ENCODE measurements around the gene CACNB4.
"Not testable (repeated sequence)": the region's sequence is repeated elsewhere in the genome, so short reads cannot be mapped to it uniquely, and the experiment has no call there.

CACNB4 gene

DNA sequence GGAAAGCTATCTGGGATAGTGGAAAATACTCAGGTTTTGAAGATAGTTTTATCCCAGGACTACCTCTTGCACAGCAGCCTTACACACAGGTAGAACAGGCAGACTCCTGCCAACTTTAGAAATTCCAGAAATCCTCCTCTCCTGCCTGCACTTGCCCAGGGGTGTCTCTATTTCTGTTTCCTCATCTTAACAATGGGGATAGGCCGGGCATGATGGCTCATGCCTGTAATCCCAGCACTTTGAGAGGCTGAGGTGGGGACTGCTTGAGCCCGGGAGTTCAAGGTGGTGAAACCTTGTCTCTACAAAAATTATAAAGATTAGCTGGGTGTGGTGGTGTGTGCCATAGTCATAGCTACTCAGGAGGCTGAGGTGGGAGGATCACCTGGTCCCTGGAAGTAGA is 153.7 kb downstream of the CACNB4 start:
- no peak for DNase-seq (ENCODE audit: low read depth, low spot score)

DNA sequence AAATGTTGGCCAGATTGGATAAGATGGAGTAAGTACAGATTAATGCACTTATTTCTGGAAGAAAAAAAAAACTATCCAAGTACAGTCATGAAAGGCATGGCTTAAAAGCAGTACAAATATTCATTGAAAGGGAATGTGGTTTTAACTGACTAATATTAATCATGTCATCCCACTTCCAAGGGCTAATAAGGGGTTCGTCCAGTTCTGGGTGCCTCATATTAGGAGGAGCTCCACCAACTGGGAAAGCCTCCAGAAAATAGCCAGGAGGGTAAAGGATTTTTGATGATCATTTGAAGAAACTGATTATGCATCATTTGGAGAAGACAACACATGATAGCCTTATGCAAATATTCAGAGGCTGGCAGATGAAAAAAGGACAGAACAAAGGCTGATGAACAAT is 155.4 kb downstream of the CACNB4 start:
- no peak for DNase-seq (ENCODE audit: low read depth, low spot score)

DNA sequence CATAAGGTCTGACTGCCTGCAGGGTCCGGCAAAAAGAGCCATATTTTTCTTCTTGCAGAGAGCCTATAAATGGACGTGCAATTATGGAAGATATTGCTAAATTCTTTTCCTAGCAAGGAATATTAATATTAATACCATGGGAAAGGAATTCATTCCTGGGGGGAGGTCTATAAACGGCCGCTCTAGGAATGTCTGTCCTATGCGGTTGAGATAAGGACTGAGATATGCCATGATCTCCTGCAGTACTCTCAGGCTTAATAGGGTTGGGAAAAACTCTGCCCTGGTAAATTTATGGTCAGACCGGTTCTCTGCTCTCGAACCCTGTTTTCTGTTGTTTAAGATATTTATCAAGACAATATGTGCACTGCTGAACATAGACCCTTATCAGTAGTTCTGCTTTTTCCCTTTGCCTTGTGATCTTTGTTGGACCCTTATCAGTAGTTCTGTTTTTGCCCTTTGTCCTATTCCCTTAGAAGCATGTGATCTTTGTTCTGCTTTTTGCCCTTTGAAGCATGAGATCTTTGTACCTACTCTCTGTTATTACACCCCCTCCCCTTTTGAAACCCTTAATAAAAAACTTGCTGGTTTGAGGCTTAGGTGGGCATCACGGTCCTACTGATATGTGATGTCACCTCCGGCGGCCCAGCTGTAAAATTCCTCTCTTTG is 156.2 kb downstream of the CACNB4 start:
- not testable (repeated sequence) for DNase-seq (ENCODE audit: low read depth, low spot score)

DNA sequence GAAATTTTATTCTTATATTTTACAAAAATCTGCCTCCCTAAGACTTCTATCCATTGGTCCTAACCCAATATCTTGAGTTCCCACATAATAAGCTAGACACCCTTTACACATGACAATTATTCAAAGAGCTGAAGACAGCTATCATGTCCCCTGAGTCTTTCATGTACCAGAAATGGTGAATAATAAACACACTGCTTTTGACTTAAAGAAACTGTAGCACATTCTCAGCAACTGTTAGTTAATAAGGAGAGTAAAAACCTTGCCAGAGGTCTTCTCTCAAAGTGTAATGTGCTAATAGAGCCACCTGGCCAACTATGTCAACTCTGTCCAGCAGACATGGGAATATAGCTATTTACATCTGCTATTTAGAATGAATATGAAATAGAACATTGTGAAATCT is 160.9 kb downstream of the CACNB4 start:
- DNase-seq (ENCODE audit: low read depth, low spot score), result no peak

DNA sequence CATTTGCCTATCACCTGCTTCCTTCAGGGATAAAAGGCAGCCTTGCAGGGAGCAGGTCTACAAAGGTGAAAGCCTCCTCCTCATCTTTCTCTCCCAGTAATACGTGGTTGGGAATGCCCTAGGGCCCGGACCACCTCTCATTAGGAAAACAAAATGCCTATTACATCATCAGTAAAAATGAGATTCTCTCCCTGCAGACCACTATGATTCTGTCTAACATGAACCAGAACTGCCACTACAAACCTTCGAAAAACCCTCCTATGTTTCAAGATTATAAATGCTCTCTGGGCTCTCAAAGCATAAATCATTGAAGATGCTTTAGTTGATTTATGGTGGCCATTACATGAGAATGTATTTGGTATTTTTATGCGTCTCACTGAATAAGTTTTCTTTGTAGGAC is 162.2 kb downstream of the CACNB4 start:
- no peak for DNase-seq (ENCODE audit: low read depth, low spot score)

DNA sequence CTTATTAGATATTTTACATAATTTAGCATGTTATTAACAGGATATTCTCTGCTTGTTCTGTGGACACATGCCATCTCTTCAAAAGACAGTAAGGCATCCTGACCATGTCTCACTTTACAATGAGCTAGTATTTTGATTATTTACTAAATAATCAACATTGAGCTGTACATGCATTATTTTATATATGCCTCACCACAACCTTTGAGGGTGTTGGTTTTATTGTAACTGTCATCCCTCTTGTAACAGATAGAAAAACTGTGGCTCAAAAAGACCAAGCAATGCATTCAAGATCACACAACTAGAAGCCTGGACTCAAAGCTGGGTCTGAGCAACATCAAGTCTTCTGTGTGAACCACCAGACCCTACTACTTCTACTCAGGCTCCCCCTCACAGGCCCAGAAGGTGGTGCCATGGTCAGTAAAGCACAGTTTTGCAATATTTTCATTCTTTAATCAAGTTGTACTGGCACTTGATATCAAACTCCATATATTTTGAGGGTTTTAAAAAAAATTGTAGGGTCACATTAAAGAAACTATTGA is 165.5 kb downstream of the CACNB4 start:
- no peak for DNase-seq (ENCODE audit: low read depth, low spot score)

DNA sequence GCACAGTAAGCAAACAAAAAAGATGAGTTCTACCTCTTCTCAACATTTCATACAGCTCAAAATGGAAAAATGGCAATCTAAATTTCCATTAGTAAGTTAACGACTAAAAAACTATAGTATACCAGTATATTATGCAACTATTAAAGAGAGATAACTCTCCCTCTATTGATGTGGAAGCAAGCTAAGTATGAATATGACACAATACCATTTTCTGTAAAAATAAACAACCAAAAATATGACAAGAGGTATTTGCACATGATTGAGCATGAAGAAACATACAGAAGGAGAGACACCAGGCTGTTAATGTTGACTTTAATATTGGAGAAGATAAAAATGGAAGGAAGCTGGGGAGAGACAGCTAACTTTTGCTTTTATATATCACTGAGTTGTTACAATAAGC is 167.1 kb downstream of the CACNB4 start:
- no peak for DNase-seq (ENCODE audit: low read depth, low spot score)

DNA sequence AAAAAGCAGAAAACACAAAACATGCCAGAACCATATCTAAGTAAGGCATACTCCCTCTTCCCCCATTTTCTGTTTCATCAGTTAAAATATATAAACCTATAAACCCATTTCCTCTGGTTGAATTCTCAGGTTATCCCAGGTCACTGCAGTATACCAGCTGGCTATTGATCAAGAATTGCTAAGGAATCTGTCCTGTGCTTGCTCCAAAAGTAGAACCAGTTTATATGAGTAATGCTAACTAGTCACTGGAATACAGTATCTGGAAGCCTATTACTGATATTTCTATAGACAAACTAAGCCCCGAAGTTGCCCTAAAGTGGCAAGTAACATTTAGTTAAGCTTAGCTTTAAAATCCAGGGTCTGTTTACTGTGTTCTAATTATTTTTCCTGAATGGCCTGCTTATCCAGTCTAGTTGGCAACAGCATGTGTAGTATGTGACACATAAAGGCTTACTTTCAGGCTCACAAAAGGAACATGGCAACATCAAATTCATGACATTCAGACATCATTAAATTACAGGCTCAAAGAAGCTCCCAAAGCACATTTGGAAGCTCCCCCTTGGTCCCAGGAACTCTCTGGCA is 167.7 kb downstream of the CACNB4 start:
- no peak for DNase-seq (ENCODE audit: low read depth, low spot score)

DNA sequence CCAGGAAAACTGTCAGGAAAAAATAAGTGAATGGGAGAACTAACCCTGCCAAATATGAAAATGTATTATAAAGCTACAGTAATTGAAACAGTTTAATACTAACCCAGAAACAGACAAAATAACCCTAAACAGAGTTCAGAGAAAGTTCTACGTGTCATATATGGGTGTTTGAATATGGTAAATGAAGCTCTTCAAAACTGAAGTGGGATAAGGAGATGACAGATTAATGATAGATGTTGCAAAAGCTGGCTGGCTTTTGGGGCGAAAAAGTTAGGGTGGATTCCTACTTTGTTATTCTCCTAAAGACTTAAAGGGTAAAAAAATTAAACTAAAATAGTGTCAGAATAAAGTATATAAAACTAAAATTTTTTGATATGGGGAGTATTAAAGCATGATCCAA is 168.8 kb downstream of the CACNB4 start:
- no peak for DNase-seq (ENCODE audit: low read depth, low spot score)

DNA sequence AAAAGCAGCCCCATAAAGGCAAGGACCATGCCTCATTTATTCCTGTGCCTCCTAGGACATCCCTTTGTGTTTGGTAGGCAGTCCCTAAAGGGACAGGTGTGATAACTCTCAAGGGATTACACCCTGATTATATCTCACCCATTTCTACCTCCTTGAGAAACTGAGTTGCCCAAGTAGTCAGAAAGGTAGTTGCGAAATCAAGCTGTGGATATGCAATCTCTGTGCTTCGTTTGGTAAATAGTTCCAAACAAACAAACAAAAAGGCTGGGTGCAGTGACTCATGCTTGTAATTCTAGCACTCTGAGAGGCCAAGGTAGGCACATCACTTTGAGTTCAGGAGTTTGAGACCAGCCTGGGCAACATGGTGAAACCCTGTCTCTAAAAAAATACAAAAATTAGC is 170.5 kb downstream of the CACNB4 start:
- no peak for DNase-seq (ENCODE audit: low read depth, low spot score)

DNA sequence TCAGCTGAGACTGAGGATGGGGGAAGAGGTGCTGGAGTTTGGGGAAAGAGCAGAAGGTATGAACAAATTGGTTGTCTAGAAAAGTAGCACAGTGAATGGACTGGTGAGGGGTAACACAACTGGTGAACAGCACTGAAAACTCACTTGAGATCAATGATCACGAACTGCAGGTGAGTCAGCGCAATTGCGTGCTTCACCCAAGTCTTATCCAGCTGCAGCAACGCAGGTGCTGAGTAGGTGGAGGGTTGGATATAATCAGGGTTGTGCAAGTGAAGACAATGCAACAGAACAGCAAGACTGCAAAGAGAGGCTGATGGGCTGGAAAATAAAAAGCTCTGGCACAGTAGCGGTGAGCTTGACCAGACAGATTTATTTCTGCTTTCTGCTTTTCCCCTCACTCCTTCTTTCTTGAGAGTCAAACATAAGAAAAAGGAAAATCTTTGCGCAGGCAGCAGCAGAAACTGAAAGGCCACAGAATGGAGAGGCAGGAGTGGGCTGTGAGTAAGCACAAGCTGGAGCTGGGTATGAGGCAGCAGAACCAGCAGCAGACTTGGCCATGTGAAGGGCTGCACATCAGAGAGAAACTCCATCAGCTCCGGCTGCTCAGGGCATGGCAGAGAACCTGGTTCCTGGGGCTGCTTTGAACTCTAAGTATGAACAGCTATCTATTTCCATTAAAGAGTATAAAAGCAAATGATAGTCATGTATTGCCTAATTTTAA is 171.2 kb downstream of the CACNB4 start:
- DNase-seq (ENCODE audit: low read depth, low spot score), result no peak

DNA sequence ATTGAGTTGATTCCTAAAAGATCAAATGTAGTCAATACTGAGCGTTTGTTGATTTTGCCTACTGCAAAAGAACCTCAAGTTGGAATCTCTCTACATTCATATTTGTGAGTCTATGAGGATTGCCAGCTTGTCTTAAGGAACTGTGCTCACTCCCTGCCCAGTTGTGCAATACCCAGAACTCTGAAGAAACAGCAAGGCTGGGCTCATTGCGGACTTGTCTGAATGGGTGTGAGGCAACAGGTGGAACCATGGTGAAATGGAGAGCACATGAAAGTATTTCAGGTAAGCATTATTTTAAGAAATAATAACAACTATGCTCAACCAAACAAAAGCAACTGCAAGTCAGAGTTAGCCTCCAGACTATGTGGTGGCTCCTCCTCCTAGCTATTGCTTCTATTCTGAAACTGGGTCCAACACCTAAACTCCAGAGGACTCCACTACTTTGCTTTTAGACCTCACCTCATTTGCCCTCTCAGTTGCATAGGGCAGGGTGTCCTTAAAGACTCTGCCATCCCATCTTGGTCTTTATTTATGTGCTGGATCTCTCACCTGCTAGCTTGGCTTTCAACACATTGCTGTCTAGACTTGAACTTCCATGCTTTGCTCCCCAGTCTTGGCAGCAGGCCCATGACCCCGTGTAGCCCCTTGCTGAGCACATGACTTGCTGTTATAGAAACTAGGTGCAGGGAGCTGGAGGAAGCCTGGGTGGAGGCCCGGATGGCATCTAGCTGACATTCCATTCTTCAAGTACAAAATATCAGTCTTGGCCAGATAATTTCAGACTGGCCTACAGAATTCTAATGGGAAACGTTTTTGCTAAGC is 175.8 kb downstream of the CACNB4 start:
- no peak for DNase-seq (ENCODE audit: low read depth, low spot score)

DNA sequence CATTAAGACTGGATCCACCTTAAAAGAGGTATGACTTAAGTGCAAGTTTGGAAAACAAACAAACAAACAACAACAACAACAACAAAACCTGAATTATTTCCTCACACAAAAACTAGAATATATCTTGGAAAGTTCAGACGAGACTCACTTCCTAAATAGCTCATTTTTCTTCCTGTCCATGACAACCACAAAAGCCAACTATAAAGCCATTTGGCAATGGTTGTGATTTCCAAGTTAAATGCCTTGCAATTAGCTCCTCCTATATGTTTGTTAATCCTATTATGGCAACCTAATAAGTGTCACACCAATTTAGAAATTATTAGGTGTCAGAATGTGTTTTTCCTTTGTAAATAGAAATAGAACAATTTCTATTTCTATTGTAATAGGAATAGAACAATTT is 179.1 kb downstream of the CACNB4 start:
- no peak for DNase-seq (ENCODE audit: low read depth, low spot score)

DNA sequence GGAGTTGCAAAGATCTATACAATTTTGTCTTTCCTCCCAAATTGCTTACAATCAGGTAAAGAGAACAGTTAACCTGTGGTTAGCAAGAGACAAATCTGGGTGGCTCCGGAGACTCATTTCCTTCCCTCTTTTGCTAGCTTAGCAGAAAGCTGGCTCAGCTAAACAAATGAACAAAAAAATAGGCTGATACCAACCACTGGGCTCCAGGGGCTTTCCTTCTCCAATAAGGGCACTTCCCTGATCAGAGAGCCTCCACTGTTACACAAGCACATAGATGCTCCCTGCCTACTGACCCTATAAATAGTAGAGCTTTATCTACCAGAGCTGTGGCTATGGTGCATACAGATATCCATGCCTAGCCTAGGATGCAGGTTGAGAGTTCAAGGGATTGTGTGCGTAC is 180.5 kb downstream of the CACNB4 start:
- no peak for DNase-seq (ENCODE audit: low read depth, low spot score)

DNA sequence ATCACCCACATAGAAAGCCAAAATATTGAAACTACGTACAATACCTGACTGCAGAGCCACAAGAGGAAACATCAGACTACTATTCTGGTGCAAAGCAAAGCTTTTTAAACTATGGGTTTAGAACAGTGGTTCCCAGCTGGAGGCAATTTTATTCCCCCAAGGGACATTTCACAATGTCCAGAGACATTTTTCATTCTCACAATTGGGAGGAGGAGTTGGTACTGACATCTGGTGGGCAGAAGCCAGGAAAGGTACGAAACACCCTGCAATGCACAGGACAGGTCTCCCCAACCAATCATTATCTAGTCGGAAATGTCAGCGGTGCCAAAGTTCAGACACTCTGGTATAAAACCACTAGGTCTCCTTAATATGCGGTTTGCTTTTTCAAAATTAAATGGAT is 182.2 kb downstream of the CACNB4 start:
- DNase-seq (ENCODE audit: low read depth, low spot score), result no peak

DNA sequence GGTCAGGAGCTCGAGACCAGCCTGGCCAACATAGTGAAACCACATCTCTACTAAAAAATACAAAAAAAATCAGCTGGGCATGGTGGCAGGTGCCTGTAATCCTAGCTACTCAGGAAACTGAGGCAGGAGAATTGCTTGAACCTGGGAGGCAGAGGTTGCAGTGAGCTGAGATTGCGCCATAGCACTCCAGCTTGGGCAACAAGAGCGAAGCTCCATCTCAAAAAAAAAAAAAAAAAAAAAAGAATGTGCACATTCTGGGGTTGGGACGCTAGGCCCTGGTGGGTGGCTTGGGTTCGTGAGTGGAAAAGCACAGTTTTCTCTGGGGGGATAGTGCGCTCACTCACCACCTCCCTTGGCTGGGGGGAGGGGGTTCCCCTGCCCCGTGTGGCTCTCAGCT is 183.2 kb downstream of the CACNB4 start:
- DNase-seq (ENCODE audit: low read depth, low spot score), result not testable (repeated sequence)

DNA sequence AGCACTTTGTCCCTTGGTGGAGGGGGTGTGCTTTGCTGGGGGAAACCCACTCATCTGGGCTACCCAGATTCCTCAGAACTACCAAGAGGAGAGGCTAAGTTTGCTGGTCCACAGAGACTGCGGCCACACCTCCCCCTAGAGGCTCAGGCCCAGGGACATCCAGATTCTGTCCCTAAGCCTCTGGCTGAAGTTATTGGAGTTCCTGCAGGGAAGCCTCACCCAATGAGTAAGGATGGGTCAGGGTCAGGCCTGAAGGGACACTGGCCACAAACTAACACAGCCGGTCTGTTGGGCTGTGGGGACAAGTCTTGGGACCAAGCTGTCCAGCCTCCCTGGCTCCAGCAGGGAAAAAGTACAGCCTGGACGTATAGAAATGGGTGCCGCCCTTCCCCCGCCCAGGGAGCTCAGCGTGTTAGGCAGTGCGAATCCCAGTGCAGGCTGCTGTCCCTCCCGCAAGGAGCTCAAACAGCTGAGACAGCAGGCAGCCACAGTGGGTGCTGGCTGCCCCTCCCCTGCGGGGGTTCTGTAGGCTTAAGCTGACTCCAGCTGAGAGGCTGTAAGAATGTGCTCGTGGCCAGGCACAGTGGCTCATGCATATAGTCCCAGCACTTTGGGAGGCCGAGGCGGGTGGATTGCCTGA is 183.7 kb downstream of the CACNB4 start:
- DNase-seq (ENCODE audit: low read depth, low spot score), result no peak

DNA sequence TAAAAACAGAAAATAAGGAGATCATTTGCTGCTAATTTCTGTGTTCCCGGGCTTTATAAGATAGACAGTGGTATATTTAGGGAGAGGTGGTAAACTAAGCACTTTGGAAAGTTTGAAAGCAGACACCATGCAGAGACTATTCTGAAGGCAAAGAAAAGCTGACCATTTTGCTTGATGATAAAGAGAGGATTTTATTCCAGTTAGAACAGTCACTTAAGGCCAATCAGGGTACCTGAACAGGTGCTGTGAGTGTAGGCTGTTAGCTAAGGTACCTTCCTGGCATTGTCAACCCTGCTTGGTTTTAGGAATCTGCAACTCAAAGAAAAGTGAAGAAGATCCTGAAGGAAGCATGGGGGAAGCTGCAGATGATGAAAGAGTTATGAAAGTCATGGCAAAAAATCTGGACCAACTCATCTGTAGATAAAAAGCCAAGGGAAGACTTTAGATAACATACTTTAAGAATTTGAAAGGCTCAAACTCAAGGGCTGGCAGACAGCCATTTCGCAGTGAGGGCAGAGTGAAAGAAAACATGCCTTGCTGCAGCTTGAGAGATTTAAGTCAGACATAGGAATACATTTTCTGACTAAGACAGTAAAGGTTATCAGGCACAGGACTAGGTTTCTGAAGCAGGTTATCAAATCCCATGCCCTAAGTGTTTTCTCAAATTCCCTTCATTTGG is 190.5 kb downstream of the CACNB4 start:
- no peak for DNase-seq (ENCODE audit: low read depth, low spot score)

DNA sequence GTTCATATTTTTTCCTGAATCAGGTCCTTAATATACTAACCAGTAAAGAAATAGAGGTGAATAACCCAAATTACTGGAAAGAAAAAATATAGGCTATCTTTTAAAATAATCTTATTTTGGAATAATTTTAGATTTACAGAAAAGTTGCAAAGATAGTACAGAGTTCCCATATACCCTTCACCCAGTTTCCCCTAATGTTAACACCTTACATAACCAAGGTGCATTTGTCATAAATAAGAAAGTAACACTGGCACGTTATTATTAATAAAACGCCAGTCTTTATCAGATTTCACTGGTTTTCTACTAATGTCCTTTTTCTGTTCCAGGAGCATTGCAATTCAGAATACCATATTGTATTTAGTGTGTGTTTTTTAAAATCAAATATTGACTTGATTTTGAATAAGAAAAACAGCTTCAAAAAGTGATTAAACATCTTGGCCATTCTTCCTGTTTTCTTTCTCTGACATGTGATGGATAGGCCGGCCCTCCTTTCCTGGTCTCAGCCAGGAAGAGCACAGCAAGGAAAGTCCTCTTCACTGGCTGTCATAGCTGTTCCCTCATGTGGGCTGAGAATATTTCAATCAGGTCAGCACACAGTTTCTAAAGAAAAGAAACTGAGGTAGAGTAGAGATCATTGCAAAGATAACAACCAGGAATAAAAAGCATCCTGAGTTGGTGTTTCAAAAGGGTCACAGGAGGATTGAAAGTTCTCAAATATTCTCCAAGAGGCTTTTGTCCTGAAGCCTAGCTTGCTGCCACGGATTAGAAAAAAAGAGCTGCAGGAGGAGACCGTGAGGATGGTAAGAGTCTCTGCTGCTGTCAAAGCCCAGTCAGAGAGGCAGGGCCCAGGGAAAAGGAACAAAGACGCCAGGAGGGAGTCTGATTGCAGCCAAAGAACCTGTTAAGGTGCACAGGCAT is 191.3 kb downstream of the CACNB4 start:
- DNase-seq (ENCODE audit: low read depth, low spot score), result no peak

DNA sequence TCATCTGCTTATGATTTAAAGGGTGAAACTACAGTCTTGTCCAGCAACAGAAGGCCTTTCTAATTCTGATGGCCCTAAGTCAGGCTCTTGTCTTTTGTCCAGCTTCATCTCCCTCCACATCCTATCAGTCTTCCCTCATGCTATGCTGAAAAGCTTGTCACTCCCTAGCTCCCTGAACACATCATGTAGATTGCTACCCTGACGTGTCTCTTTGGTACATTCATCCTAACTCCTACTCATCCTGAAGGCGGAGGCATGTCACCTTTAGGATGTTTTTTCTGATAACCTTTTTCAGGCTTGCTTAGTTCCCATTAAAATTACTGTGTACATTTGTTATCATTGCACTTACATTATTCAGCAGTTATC is 192.2 kb downstream of the CACNB4 start:
- DNase-seq (ENCODE audit: low read depth, low spot score), result no peak

Data from activated naive CD8-positive, alpha-beta T cell treated with anti-CD3 and anti-CD28 coated beads, Interleukin-2, amount 50 U/mL, for 16 hours (primary cell).